Hepatocyte (in vitro differentiated cells): ENCODE data around the gene SHPK. TPM values are rescaled to one million over a fixed set of nuclear protein-coding genes. Genes with fewer than 3 reads are reported as not detected.

Source experiments
- DNase-seq: peaks from one replicate; pipeline ENCODE4 v3.0.0-alpha.2; 2016; ENCODE audit warnings: low spot score
- H2AFZ ChIP-seq: fragments of 200-600 bp; sonication (generic); 2 replicates; pipeline ENCODE4 v1.6.0; 2016; ENCODE audit warnings: antibody characterized with exemption, mild to moderate bottlenecking
- H3K27ac ChIP-seq: fragments of 200-600 bp; sonication (generic); 2 replicates; pipeline ENCODE4 v1.5.1; 2016; ENCODE audit warnings: mild to moderate bottlenecking
- H3K27me3 ChIP-seq: fragments of 200-600 bp; sonication (generic); 2 replicates; pipeline ENCODE4 v1.6.1; 2016
- H3K36me3 ChIP-seq: fragments of 200-600 bp; sonication (generic); replicated peaks from 2 replicates; pipeline ENCODE4 v1.5.1; 2016; ENCODE audit warnings: low read depth; ENCODE audit not compliant: insufficient read depth
- H3K4me1 ChIP-seq: fragments of 200-600 bp; sonication (generic); 2 replicates; pipeline ENCODE4 v1.5.1; 2016; ENCODE audit warnings: mild to moderate bottlenecking, moderate library complexity; ENCODE audit not compliant: insufficient read depth
- H3K4me2 ChIP-seq: fragments of 200-600 bp; sonication (generic); 2 replicates; pipeline ENCODE4 v1.6.0; 2016
- H3K4me3 ChIP-seq: fragments of 200-600 bp; sonication (generic); 2 replicates; pipeline ENCODE4 v1.5.1; 2016; ENCODE audit warnings: mild to moderate bottlenecking
- H3K79me2 ChIP-seq: fragments of 200-600 bp; sonication (generic); 2 replicates; pipeline ENCODE4 v1.6.0; 2017; ENCODE audit warnings: mild to moderate bottlenecking
- H3K9me2 ChIP-seq: fragments of 200-600 bp; sonication (generic); replicated peaks from 2 replicates; pipeline ENCODE4 v1.6.0; 2017; ENCODE audit warnings: mild to moderate bottlenecking; ENCODE audit not compliant: insufficient read depth
- H3K9me3 ChIP-seq: fragments of 200-600 bp; sonication (generic); 2 replicates; pipeline ENCODE4 v1.5.1; 2016; ENCODE audit warnings: low read depth, mild to moderate bottlenecking
- H4K20me1 ChIP-seq: fragments of 200-600 bp; sonication (generic); 2 replicates; pipeline ENCODE4 v1.6.0; 2016; ENCODE audit warnings: mild to moderate bottlenecking; ENCODE audit not compliant: insufficient read depth, poor library complexity, severe bottlenecking
- EZH2 ChIP-seq: fragments of 200-600 bp; sonication (generic); IDR thresholded peaks from 2 replicates; pipeline ENCODE4 v1.6.1; 2016; ENCODE audit warnings: antibody characterized with exemption, mild to moderate bottlenecking, borderline replicate concordance
- EZH2phosphoT487 ChIP-seq: fragments of 200-600 bp; sonication (generic); IDR thresholded peaks from one replicate; pipeline ENCODE4 v1.6.1; 2018; ENCODE audit warnings: antibody characterized with exemption, mild to moderate bottlenecking, low read depth, moderate library complexity; ENCODE audit not compliant: unreplicated experiment, severe bottlenecking
- WGBS: methylation state at CpG from one replicate; pipeline ENCODE4 v1.1.6; 2016; ENCODE audit warnings: low lambda C conversion rate; ENCODE audit errors: missing lambda C conversion rate; 5-methylcytosine and 5-hydroxymethylcytosine counted together
- polyA plus RNA-seq: library from polyadenylated mRNA; unstranded; fragments of >200 nt; fragmentation: Nextera tagmentation; extraction: Ambion mirVana; gene quantifications from 2 replicates; pipeline ENCODE4 v1.2.1, GENCODE V29; 2016
- total RNA-seq: library from RNA; depleted of rRNA; stranded (reverse); fragments of >200 nt; gene quantifications from 2 replicates; pipeline ENCODE4 v1.2.3, GENCODE V29; 2014
- TF ChIP-seq, protein P1 (sequence below): fragments of 200-600 bp; sonication (generic); IDR thresholded peaks from 2 replicates; pipeline ENCODE4 v1.5.1; 2016; ENCODE audit warnings: antibody characterized with exemption, mild to moderate bottlenecking; ENCODE audit not compliant: poor library complexity

SHPK gene, protein sequence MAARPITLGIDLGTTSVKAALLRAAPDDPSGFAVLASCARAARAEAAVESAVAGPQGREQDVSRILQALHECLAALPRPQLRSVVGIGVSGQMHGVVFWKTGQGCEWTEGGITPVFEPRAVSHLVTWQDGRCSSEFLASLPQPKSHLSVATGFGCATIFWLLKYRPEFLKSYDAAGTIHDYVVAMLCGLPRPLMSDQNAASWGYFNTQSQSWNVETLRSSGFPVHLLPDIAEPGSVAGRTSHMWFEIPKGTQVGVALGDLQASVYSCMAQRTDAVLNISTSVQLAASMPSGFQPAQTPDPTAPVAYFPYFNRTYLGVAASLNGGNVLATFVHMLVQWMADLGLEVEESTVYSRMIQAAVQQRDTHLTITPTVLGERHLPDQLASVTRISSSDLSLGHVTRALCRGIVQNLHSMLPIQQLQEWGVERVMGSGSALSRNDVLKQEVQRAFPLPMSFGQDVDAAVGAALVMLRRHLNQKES
- total RNA-seq (14.1 and 14.9 TPM in 2 replicates), polyA plus RNA-seq (9.1 and 11.2 TPM in 2 replicates)

GRCh38 chr17:3636154-3636907, at the start of gene SHPK, which contains the start of gene CTNS:
TSS of gene SHPK (minus strand) at chr17:3636250. CDS start at chr17:3636219, 31 bp downstream.
TSS of gene CTNS (plus strand) at chr17:3636760. CDS start at chr17:3640207, 3,447 bp downstream.
- no peaks in the 10 kb centered on the region for H4K20me1 ChIP-seq
- H2AFZ ChIP-seq, result peak within 1 kb of the TSS; percentile 5
- H3K4me1 ChIP-seq, result peaks cover 6% of the 10 kb centered on the region
- H3K36me3 ChIP-seq, result no peaks in the 10 kb centered on the region
- peak within 1 kb of the TSS; percentile 94 for H3K27ac ChIP-seq
- H3K9me2 ChIP-seq, result no peaks in the 10 kb centered on the region
- H3K4me2 ChIP-seq, result peak within 1 kb of the TSS; percentile 88
- no peak for TF ChIP-seq EZH2
- TF ChIP-seq, protein P1, sequence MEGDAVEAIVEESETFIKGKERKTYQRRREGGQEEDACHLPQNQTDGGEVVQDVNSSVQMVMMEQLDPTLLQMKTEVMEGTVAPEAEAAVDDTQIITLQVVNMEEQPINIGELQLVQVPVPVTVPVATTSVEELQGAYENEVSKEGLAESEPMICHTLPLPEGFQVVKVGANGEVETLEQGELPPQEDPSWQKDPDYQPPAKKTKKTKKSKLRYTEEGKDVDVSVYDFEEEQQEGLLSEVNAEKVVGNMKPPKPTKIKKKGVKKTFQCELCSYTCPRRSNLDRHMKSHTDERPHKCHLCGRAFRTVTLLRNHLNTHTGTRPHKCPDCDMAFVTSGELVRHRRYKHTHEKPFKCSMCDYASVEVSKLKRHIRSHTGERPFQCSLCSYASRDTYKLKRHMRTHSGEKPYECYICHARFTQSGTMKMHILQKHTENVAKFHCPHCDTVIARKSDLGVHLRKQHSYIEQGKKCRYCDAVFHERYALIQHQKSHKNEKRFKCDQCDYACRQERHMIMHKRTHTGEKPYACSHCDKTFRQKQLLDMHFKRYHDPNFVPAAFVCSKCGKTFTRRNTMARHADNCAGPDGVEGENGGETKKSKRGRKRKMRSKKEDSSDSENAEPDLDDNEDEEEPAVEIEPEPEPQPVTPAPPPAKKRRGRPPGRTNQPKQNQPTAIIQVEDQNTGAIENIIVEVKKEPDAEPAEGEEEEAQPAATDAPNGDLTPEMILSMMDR, result no peak
- H3K9me3 ChIP-seq, result no peaks in the 10 kb centered on the region
- H3K4me3 ChIP-seq, result peak within 1 kb of the TSS; percentile 26
- peaks cover 35% of the 10 kb centered on the region for H3K79me2 ChIP-seq
- peak; percentile 99 for DNase-seq
- H3K27me3 ChIP-seq, result no peaks in the 10 kb centered on the region
- 1% methylated on average over 52 of the region's 68 CpGs for WGBS

GRCh38 chr17:3685174-3685573, 49.1 kb upstream of the SHPK start:
- Histone ChIP-seq H3K4me1 (no peaks in the 10 kb centered on the region), H3K27me3 (no peaks in the 10 kb centered on the region), H3K9me2 (no peaks in the 10 kb centered on the region), H3K9me3 (no peaks in the 10 kb centered on the region), H3K27ac (no peak overlapping the region), H3K4me2 (no peak overlapping the region), H2AFZ (no peak overlapping the region), H4K20me1 (no peaks in the 10 kb centered on the region), H3K36me3 (no peaks in the 10 kb centered on the region), H3K79me2 (no peaks in the 10 kb centered on the region), H3K4me3 (no peak overlapping the region)
- WGBS, result 85% methylated on average over 7 of the region's 13 CpGs
- TF ChIP-seq EZH2phosphoT487 (no peak), EZH2 (no peak)
- TF ChIP-seq, protein P1, result no peak
- DNase-seq, result no peak

DNA sequence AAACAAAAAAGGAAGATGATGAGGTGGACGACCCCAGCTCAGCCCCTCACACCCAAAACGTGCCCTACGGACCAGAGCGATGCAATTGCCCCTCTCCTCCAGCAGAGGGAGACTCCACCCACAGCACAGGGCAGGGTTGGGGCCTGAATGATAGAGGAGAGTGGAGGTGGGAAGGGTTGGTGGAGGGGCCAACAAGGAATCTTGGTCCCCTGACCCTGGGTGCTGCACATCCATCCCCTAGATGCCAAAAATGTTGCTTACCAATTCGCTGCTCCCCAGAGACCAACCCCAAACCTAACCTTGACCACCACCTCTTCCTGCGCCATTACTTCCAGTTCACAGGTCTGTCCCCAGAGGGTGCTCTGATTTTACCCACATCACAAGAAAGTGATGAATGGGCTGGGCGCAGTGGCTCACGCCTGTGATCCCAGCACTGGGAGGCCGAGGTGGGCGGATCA, 47.0 kb upstream of the SHPK start:
- H2AFZ ChIP-seq, result no peak overlapping the region
- no peaks in the 10 kb centered on the region for H3K9me2 ChIP-seq
- H3K9me3 ChIP-seq, result no peaks in the 10 kb centered on the region
- no peak overlapping the region for H3K4me3 ChIP-seq
- H3K27me3 ChIP-seq, result no peaks in the 10 kb centered on the region
- H3K4me2 ChIP-seq, result no peak overlapping the region
- DNase-seq, result no peak
- H3K4me1 ChIP-seq, result no peaks in the 10 kb centered on the region
- no peaks in the 10 kb centered on the region for H4K20me1 ChIP-seq
- 43% methylated on average over 10 of the region's 10 CpGs for WGBS
- H3K27ac ChIP-seq, result no peak overlapping the region
- H3K79me2 ChIP-seq, result no peaks in the 10 kb centered on the region
- no peaks in the 10 kb centered on the region for H3K36me3 ChIP-seq
- no peak for TF ChIP-seq EZH2
- TF ChIP-seq, protein P1, result peak; percentile 64
